ENCODE data around the gene GNA15.
"Not testable (repeated sequence)": the region's sequence is repeated elsewhere in the genome, so short reads cannot be mapped to it uniquely, and the experiment has no call there.

Gene GNA15

GRCh38 chr19:3188627-3189596 lies 53.1 kb downstream of the GNA15 start:
- H3K9ac ChIP-seq (ENCODE audit: low read length in 2 of 2): no peak overlapping the region
- H3K27ac ChIP-seq (ENCODE audit: low read length): no peak overlapping the region
- no peaks in the 10 kb centered on the region for H3K9me3 ChIP-seq (ENCODE audit: control insufficient read depth in 2 of 2, low read length in 2 of 2)
- H3K4me3 ChIP-seq (ENCODE audit: low read length in 2 of 2): no peak overlapping the region
- H3K27me3 ChIP-seq (ENCODE audit: control insufficient read depth in 1 of 2, insufficient read depth in 2 of 2, low read length in 2 of 2): no peaks in the 10 kb centered on the region
- peaks cover 0 to 3% of the 10 kb centered on the region in 2 donors for H3K36me3 ChIP-seq (ENCODE audit: control insufficient read depth in 2 of 2, insufficient read depth in 2 of 2, low read length in 2 of 2)
- H3K4me1 ChIP-seq (ENCODE audit: control insufficient read depth, insufficient read depth, low read length): peaks cover 26% of the 10 kb centered on the region

DNA sequence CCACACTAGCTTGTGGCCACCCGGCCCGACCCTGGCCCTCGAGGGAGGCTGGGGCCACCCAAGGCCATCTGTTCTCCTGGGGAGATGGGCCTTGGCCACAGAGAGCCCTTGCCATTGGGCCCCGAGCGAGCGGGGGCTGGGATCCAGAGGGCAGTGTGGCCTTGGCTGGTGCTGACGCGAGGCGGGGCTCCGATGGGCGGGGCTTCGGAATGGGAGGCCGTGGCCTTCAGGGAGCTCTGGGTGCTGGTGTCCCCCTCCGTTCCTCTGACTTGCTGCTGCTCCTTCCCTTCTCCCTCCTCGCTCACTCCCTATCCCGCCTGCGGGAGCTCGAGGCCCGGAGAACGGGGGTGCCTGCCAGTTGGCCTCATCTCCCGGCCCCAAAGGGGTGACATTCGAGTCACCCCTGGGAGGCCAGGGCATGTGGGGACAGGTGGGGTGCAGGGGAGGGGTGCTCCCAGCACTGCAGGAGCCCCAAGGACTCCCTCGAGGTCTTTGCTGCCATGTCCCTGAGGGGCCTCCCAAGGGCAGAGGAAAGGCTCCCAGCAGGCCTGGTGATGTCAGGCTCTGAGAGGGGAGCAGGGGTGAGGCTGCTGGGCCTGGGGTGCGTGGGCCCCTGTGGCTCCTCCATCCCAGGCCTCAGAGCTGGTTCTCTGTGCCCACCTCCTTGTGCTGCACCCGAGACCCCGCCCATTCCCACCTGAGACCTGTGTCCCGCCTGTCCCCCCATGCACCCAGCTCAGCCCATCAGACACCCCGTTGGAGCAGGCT lies 54.1 kb downstream of the GNA15 start:
- H3K9ac ChIP-seq (ENCODE audit: low read length in 2 of 2): no peak overlapping the region
- no peaks in the 10 kb centered on the region for H3K27me3 ChIP-seq (ENCODE audit: control insufficient read depth in 1 of 2, insufficient read depth in 2 of 2, low read length in 2 of 2)
- no peak overlapping the region for H3K4me3 ChIP-seq (ENCODE audit: low read length in 2 of 2)
- no peaks in the 10 kb centered on the region for H3K9me3 ChIP-seq (ENCODE audit: control insufficient read depth in 2 of 2, low read length in 2 of 2)
- no peak overlapping the region for H3K27ac ChIP-seq (ENCODE audit: low read length)
- H3K36me3 ChIP-seq (ENCODE audit: control insufficient read depth in 2 of 2, insufficient read depth in 2 of 2, low read length in 2 of 2): peaks cover 0 to 3% of the 10 kb centered on the region in 2 donors
- peaks cover 23% of the 10 kb centered on the region for H3K4me1 ChIP-seq (ENCODE audit: control insufficient read depth, insufficient read depth, low read length)

DNA sequence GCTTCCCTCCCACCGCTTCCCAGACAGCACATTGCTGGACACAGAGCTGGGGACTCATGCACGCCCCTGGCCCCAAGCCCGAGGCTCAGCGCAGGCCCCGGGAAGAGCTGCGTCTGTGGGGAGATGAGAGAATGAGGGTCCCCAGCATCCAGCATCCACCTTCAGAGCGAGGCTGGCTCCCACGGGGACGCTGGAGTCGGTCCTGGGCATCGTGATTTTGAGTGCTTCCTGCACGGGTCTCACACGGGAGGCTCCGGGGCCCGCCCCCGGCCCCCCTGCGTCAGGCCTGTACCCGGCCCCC lies 54.6 kb downstream of the GNA15 start:
- Histone ChIP-seq H3K27me3 (ENCODE audit: control insufficient read depth in 1 of 2, insufficient read depth in 2 of 2, low read length in 2 of 2) (no peaks in the 10 kb centered on the region), H3K4me3 (ENCODE audit: low read length in 2 of 2) (no peak overlapping the region), H3K27ac (ENCODE audit: low read length) (no peak overlapping the region), H3K4me1 (ENCODE audit: control insufficient read depth, insufficient read depth, low read length) (peaks cover 19% of the 10 kb centered on the region), H3K36me3 (ENCODE audit: control insufficient read depth in 2 of 2, insufficient read depth in 2 of 2, low read length in 2 of 2) (peaks cover 0 to 3% of the 10 kb centered on the region in 2 donors), H3K9ac (ENCODE audit: low read length in 2 of 2) (no peak overlapping the region), H3K9me3 (ENCODE audit: control insufficient read depth in 2 of 2, low read length in 2 of 2) (no peaks in the 10 kb centered on the region)

DNA sequence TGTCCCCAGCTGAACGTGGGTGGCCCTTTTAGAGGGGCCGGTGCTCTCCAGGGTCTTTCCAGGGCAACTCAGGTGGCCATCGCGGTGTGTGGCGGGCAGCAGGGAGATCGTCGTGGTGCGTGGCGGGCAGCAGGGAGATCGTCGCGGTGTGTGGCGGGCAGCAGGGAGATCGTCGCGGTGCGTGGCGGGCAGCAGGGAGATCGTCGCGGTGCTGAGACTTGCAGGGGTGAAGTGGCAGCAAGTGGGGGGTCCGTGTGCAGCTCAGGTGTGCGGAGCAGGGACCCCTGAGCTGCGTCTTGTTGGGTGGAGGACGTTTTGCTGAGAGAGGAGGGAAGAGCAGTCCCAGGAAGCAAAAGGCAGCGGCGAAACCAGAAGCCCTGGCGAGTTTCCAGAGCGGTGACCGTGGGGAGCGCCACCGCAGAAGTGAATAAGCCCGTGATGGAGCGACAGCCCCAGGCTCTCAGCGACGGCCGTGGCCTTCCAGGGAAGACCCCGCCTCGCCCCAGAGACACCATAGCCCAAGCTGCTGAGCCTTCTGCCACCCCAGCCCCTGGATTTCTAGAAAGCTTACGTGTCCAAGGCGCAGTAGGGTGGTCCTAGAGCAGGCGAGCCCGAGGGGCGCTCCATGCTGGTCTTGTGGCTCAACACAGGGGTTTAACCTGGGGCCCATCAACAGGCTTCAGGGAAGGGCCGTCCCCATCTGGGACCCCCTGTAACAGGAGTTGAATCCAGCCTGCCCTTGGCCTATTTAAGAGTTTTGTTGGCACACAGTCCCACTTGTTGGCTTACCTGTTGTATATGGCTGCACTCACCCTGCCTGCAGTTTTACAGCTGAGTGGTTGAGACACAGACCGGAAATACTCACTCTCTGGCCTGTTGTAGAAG lies 55.3 kb downstream of the GNA15 start:
- Histone ChIP-seq H3K36me3 (ENCODE audit: control insufficient read depth in 2 of 2, insufficient read depth in 2 of 2, low read length in 2 of 2) (peaks cover 0 to 3% of the 10 kb centered on the region in 2 donors), H3K9me3 (ENCODE audit: control insufficient read depth in 2 of 2, low read length in 2 of 2) (no peaks in the 10 kb centered on the region), H3K27ac (ENCODE audit: low read length) (no peak overlapping the region)

GRCh38 chr19:3191806-3192104 lies 55.9 kb downstream of the GNA15 start:
- H3K4me1 ChIP-seq (ENCODE audit: control insufficient read depth, insufficient read depth, low read length): peaks cover 12% of the 10 kb centered on the region
- not testable (repeated sequence) for H3K27ac ChIP-seq (ENCODE audit: low read length); H3K27me3 ChIP-seq (ENCODE audit: control insufficient read depth in 1 of 2, insufficient read depth in 2 of 2, low read length in 2 of 2); H3K36me3 ChIP-seq (ENCODE audit: control insufficient read depth in 2 of 2, insufficient read depth in 2 of 2, low read length in 2 of 2); H3K9me3 ChIP-seq (ENCODE audit: control insufficient read depth in 2 of 2, low read length in 2 of 2); H3K9ac ChIP-seq (ENCODE audit: low read length in 2 of 2); H3K4me3 ChIP-seq (ENCODE audit: low read length in 2 of 2)

More for the DNA sequence above, 55.3 kb downstream of the GNA15 start:
- Histone ChIP-seq H3K27me3 (ENCODE audit: control insufficient read depth in 1 of 2, insufficient read depth in 2 of 2, low read length in 2 of 2) (no peaks in the 10 kb centered on the region), H3K4me3 (ENCODE audit: low read length in 2 of 2) (no peak overlapping the region), H3K9ac (ENCODE audit: low read length in 2 of 2) (no peak overlapping the region), H3K4me1 (ENCODE audit: control insufficient read depth, insufficient read depth, low read length) (peaks cover 18% of the 10 kb centered on the region)

DNA sequence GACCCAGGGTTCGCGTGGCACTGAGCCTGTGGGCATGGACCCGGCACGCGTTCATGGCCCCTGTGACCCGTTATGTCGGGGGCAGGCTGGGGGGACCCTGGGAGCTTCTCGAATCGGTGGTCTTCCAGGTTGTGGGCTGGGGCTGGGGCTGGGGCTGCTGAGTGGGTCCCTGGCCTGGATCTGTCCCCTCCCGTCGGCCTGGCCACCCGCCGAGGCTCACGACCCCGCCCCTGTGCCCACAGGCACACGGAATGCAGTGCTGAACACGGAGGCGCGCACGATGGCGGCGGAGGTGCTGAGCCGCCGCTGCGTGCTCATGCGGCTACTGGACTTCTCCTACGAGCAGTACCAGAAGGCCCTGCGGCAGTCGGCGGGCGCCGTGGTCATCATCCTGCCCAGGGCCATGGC lies 56.4 kb downstream of the GNA15 start:
- Histone ChIP-seq H3K27ac (ENCODE audit: low read length) (no peak overlapping the region), H3K9me3 (ENCODE audit: control insufficient read depth in 2 of 2, low read length in 2 of 2) (no peaks in the 10 kb centered on the region), H3K4me1 (ENCODE audit: control insufficient read depth, insufficient read depth, low read length) (peaks cover 7% of the 10 kb centered on the region), H3K9ac (ENCODE audit: low read length in 2 of 2) (no peak overlapping the region), H3K4me3 (ENCODE audit: low read length in 2 of 2) (no peak overlapping the region), H3K36me3 (ENCODE audit: control insufficient read depth in 2 of 2, insufficient read depth in 2 of 2, low read length in 2 of 2) (peaks cover 0 to 11% of the 10 kb centered on the region in 2 donors), H3K27me3 (ENCODE audit: control insufficient read depth in 1 of 2, insufficient read depth in 2 of 2, low read length in 2 of 2) (no peaks in the 10 kb centered on the region)

DNA sequence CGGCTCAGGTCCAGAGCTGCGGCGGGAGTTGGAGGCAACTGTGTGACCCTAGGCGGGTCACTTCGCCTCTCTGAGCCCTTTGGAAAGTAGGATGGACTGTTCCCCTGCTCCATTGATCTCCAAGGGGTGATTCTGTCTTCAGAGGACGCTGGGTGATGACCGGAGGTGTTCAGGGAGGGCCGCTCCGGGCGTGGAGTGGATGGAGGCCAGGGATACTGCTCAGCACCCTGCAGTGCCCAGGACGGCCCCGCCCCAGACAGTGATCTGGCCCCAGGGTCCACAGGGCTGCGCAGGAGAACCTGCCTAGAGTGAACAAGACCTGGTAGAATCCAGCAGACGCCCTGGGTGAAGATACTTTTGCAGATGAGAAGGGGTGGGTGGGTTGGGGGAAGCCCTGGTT lies 56.9 kb downstream of the GNA15 start:
- no peak overlapping the region for H3K9ac ChIP-seq (ENCODE audit: low read length in 2 of 2)
- H3K36me3 ChIP-seq (ENCODE audit: control insufficient read depth in 2 of 2, insufficient read depth in 2 of 2, low read length in 2 of 2): peaks cover 0 to 11% of the 10 kb centered on the region in 2 donors
- H3K4me1 ChIP-seq (ENCODE audit: control insufficient read depth, insufficient read depth, low read length): peaks cover 4% of the 10 kb centered on the region
- no peak overlapping the region for H3K4me3 ChIP-seq (ENCODE audit: low read length in 2 of 2)
- no peaks in the 10 kb centered on the region for H3K27me3 ChIP-seq (ENCODE audit: control insufficient read depth in 1 of 2, insufficient read depth in 2 of 2, low read length in 2 of 2)
- no peaks in the 10 kb centered on the region for H3K9me3 ChIP-seq (ENCODE audit: control insufficient read depth in 2 of 2, low read length in 2 of 2)
- H3K27ac ChIP-seq (ENCODE audit: low read length): no peak overlapping the region

- Histone ChIP-seq H3K9me3 (ENCODE audit: control insufficient read depth in 2 of 2, low read length in 2 of 2) (no peaks in the 10 kb centered on the region), H3K4me3 (ENCODE audit: low read length in 2 of 2) (no peak overlapping the region), H3K36me3 (ENCODE audit: control insufficient read depth in 2 of 2, insufficient read depth in 2 of 2, low read length in 2 of 2) (peaks cover 0 to 11% of the 10 kb centered on the region in 2 donors), H3K27ac (ENCODE audit: low read length) (no peak overlapping the region), H3K4me1 (ENCODE audit: control insufficient read depth, insufficient read depth, low read length) (no peaks in the 10 kb centered on the region), H3K27me3 (ENCODE audit: control insufficient read depth in 1 of 2, insufficient read depth in 2 of 2, low read length in 2 of 2) (no peaks in the 10 kb centered on the region), H3K9ac (ENCODE audit: low read length in 2 of 2) (no peak overlapping the region)
Observed at GRCh38 chr19:3193256-3194105, 57.6 kb downstream of the GNA15 start.

GRCh38 chr19:3194106-3195087 lies 58.6 kb downstream of the GNA15 start:
- Histone ChIP-seq H3K27ac (ENCODE audit: low read length) (no peak overlapping the region), H3K36me3 (ENCODE audit: control insufficient read depth in 2 of 2, insufficient read depth in 2 of 2, low read length in 2 of 2) (peaks cover 0 to 11% of the 10 kb centered on the region in 2 donors), H3K4me1 (ENCODE audit: control insufficient read depth, insufficient read depth, low read length) (no peaks in the 10 kb centered on the region), H3K27me3 (ENCODE audit: control insufficient read depth in 1 of 2, insufficient read depth in 2 of 2, low read length in 2 of 2) (no peaks in the 10 kb centered on the region), H3K9me3 (ENCODE audit: control insufficient read depth in 2 of 2, low read length in 2 of 2) (no peaks in the 10 kb centered on the region), H3K9ac (ENCODE audit: low read length in 2 of 2) (no peak overlapping the region), H3K4me3 (ENCODE audit: low read length in 2 of 2) (no peak overlapping the region)
